GM12878 (cell line): ENCODE data around the gene OLFM2. TPM values are rescaled to one million over a fixed set of nuclear protein-coding genes. Genes with fewer than 3 reads are reported as not detected.

Experiments used
- ATAC-seq: fragments of 200-7000 bp; cut with Tn5 transposase; 3 replicates; pipeline ENCODE4 v1.9.1; 2020; ENCODE audit warnings: mild to moderate bottlenecking, moderate library complexity
- BruUV-seq: library from RNA; stranded (reverse); fragments of 400-500 nt; replicated peaks from 2 replicates; lab custom pipeline; 2021; lab: Mats Ljungman, UMichigan
- CTCF ChIA-PET: fragments of 300-600 bp; sonication (Branson Sonifier 250); formaldehyde crosslinking; extraction: SDS; loops from one replicate; lab custom pipeline; 2021; ENCODE audit warnings: inconsistent platforms; lab: Yijun Ruan, JAX
- POLR2A ChIA-PET: fragments of 350-600 bp; formaldehyde crosslinking; extraction: SDS; loops from one replicate; lab custom pipeline; 2021; ENCODE audit warnings: inconsistent platforms; lab: Charles Lee
- RAD21 ChIA-PET: fragments of 300-600 bp; sonication (Branson Sonifier 250); formaldehyde crosslinking; loops from one replicate; lab custom pipeline; 2023; ENCODE audit warnings: antibody characterized with exemption; ENCODE audit not compliant: unreplicated experiment; lab: Charles Lee
- SMC1A ChIA-PET: fragments of 300-600 bp; sonication (Branson Sonifier 250); formaldehyde crosslinking; loops from one replicate; lab custom pipeline; 2023; ENCODE audit not compliant: unreplicated experiment, uncharacterized antibody; lab: Charles Lee
- DNase-seq: peaks from one replicate; pipeline ENCODE4 v3.0.0-alpha.2; 2011; ENCODE audit warnings: low read depth, low spot score
- FAIRE-seq: peaks from 3 replicates; lab custom pipeline; 2011; peaks lifted over from hg19 to GRCh38; lab: Jason Lieb, UNC
- H2AFZ ChIP-seq: 2 replicates; pipeline ENCODE4 v1.6.0; 2011; ENCODE audit warnings: low read depth, low read length, control low read depth; ENCODE audit not compliant: control insufficient read depth
- H3K27ac ChIP-seq: 2 replicates; pipeline ENCODE4 v1.5.1; 2011; ENCODE audit warnings: control low read depth; ENCODE audit not compliant: control insufficient read depth, insufficient read depth
- H3K27me3 ChIP-seq, 2 experiments: replicated peaks in 1 of 2; 2 replicates each; pipeline versions ENCODE4 v1.6.0 to v1.6.1; 2011; ENCODE audit warnings: low read length in 1 of 2; ENCODE audit not compliant: control insufficient read depth in 2 of 2, insufficient read depth in 2 of 2
- H3K36me3 ChIP-seq, 2 experiments: 2 replicates each; pipeline ENCODE4 v1.5.1; 2011; ENCODE audit warnings: low read length in 1 of 2; ENCODE audit not compliant: control insufficient read depth in 2 of 2, insufficient read depth in 2 of 2
- H3K4me1 ChIP-seq: 2 replicates; pipeline ENCODE4 v1.6.1; 2011; ENCODE audit warnings: mild to moderate bottlenecking, low read length, moderate library complexity, mixed read lengths; ENCODE audit not compliant: control insufficient read depth, insufficient read depth
- H3K4me2 ChIP-seq: 2 replicates; pipeline ENCODE4 v1.6.0; 2011; ENCODE audit warnings: control low read depth; ENCODE audit not compliant: control insufficient read depth, insufficient read depth
- H3K4me3 ChIP-seq: fragments of 200-600 bp; sonication (generic); 2 replicates; pipeline ENCODE4 v1.5.1; 2016
- H3K79me2 ChIP-seq: 2 replicates; pipeline ENCODE4 v1.6.0; 2011; ENCODE audit warnings: low read length; ENCODE audit not compliant: control insufficient read depth, insufficient read depth
- H3K9ac ChIP-seq: 2 replicates; pipeline ENCODE4 v1.8.0; 2011; ENCODE audit warnings: low read length, control low read depth, mixed read lengths; ENCODE audit not compliant: control insufficient read depth, insufficient read depth
- H3K9me3 ChIP-seq: replicated peaks from 3 replicates; pipeline ENCODE4 v1.5.1; 2011; ENCODE audit warnings: mild to moderate bottlenecking, low read length; ENCODE audit not compliant: control insufficient read depth, insufficient read depth
- H4K20me1 ChIP-seq: 2 replicates; pipeline ENCODE4 v1.6.0; 2011; ENCODE audit not compliant: control insufficient read depth, insufficient read depth
- BHLHE40 ChIP-seq, 2 experiments: fragments of 450-650 bp in 1 of 2; IDR thresholded peaks; 2 replicates each; pipeline ENCODE4 v1.6.1; 2011 to 2017; ENCODE audit warnings: low read depth in 2 of 2, borderline replicate concordance in 1 of 2, improper control_type of control experiment in 1 of 2, low read length in 1 of 2, mild to moderate bottlenecking in 1 of 2
- GATAD2B ChIP-seq: fragments of 450-650 bp; conservative IDR thresholded peaks from 2 replicates; pipeline ENCODE4 v1.6.1; 2017; ENCODE audit warnings: low read depth, mild to moderate bottlenecking, moderate library complexity
- NR2C2 ChIP-seq: IDR thresholded peaks from 2 replicates; pipeline ENCODE4 v1.6.1; 2011; ENCODE audit warnings: borderline replicate concordance, low read depth; ENCODE audit not compliant: control insufficient read depth, insufficient read length
- POLR2A ChIP-seq: IDR thresholded peaks from 2 replicates; pipeline ENCODE4 v1.6.1; 2011; ENCODE audit warnings: low read depth, mild to moderate bottlenecking, low read length
- POLR2AphosphoS5 ChIP-seq: IDR thresholded peaks from 2 replicates; pipeline ENCODE4 v1.6.1; 2011; ENCODE audit warnings: mild to moderate bottlenecking, low read length, inconsistent platforms
- TBL1XR1 ChIP-seq: IDR thresholded peaks from 2 replicates; pipeline ENCODE4 v1.6.1; 2012; ENCODE audit warnings: low read depth, low read length, improper control_type of control experiment
- WGBS: methylation state at CpG from one replicate; pipeline ENCODE4 v1.1.6; 2016; ENCODE audit warnings: low lambda C conversion rate; ENCODE audit not compliant: insufficient replicate concordance, insufficient coverage; ENCODE audit errors: missing lambda C conversion rate; 5-methylcytosine and 5-hydroxymethylcytosine counted together
- in situ Hi-C: fragments of 300-500 bp; cut with MboI; formaldehyde crosslinking; loops from 9 replicates; pipeline ENCODE4 v1.14.3; 2018; ENCODE audit warnings: mixed read lengths
- intact Hi-C: fragments of 100-400 bp; cut with micrococcal nuclease; formaldehyde crosslinking; loops from one replicate; pipeline ENCODE4 v1.14.2; 2022; ENCODE audit not compliant: unreplicated experiment
- polyA plus RNA-seq, 11 experiments: library from polyadenylated mRNA; depleted of rRNA in 4 of 11; unstranded in 6 of 11; stranded (reverse) in 5 of 11; fragments of >200 nt; fragmentation: Nextera tagmentation in 4 of 11; fragmentation: Illumina TruSeq in 1 of 11; extraction: Ambion mirVana in 4 of 11; extraction: Trizol in 1 of 11; gene quantifications; 1 replicate in 1 of 11; 2 replicates in 10 of 11; pipeline versions ENCODE4 v1.2.1 to v1.2.3, GENCODE V29; 2011 to 2016; ENCODE audit warnings: inconsistent platforms in 2 of 11, missing spikeins in 2 of 11, low read depth in 1 of 11
- total RNA-seq, 4 experiments: library from RNA; depleted of rRNA in 3 of 4; stranded (reverse); fragments of >200 nt in 3 of 4; fragmentation: Illumina TruSeq in 1 of 4; extraction: Trizol in 1 of 4; gene quantifications; 2 replicates each; pipeline versions ENCODE4 v1.2.1 to v1.2.3, GENCODE V29; 2013 to 2021
- TF ChIP-seq, protein P1 (sequence below): IDR thresholded peaks from 2 replicates; pipeline ENCODE4 v1.6.1; 2012; ENCODE audit warnings: low read depth, low read length, improper control_type of control experiment
- TF ChIP-seq, protein P2 (sequence below): fragments of 450-650 bp; formaldehyde crosslinking; IDR thresholded peaks from 2 replicates; pipeline ENCODE4 v1.4.0; 2020; ENCODE audit warnings: mild to moderate bottlenecking, moderate library complexity
- TF ChIP-seq, protein P3 (sequence below): fragments of 450-650 bp; IDR thresholded peaks from 2 replicates; pipeline ENCODE4 v1.6.1; 2018; ENCODE audit warnings: borderline replicate concordance, mild to moderate bottlenecking; ENCODE audit not compliant: partially characterized antibody

The OLFM2 gene
- total and polyA plus RNA-seq, 10 of the 15 experiments (the other 5 are each of a cell fraction or from before 2014, with no cell fraction given) = 0.07 to 3.5 (median 0.27) TPM; not detected in 5

DNA sequence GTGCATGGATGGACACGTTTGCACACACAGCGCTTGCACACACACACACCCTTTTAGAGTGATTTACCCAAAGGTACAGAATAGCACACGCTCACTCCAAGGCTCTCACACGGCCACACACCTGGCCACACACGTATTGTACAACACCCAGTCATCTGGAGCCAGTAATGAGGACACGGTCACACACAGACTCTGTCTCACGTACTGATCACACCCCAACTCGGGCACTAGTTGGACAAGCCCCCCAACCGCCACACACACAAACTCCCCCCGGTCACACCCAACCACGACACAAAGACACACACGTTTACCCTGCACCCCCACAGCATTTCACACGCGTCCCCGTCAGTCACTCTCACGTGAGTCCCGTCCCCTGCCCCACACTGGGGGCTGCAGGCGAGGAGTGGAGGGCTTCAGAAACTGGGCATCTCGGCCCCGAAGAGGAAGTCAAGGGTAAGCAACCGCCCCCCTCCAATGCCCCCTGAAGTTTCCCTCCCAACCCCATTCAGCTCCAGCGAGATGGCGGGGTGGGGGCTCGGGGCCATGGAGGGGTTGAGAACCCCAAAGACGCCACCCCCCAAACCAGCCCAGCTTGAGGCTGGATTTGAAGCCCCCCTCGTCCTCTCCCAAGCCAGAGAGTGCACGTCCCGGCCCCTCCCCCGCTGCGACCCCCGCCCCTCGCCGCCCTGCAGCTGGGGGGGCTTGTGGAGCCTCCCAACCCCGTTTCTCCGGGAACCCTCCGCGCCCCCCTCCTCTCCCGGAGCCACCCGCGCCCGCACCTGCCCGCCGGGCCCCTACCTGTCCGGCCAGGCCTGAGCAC, 599 bp downstream of the OLFM2 start:
- Histone ChIP-seq H3K36me3 (no peaks in the 10 kb centered on the region), H3K9me3 (no peaks in the 10 kb centered on the region; the same call in 2 of the 3 replicates), H3K27me3 (no peaks in the 10 kb centered on the region), H3K9ac (no peak overlapping the region), H3K27ac (no peak overlapping the region), H3K4me1 (no peaks in the 10 kb centered on the region), H2AFZ (no peak overlapping the region), H4K20me1 (no peaks in the 10 kb centered on the region), H3K4me3 (no peak overlapping the region), H3K4me2 (no peak overlapping the region), H3K79me2 (no peaks in the 10 kb centered on the region)
- in situ Hi-C loops (loop anchor here (5.0 kb wide), 1 partner anchor 322 kb away; no protein-coding TSS in a partner anchor), intact Hi-C loops (loop anchor here (2.0 kb wide), 1 partner anchor 65 kb away; no protein-coding TSS in a partner anchor)
- FAIRE-seq = no peak
- ChIA-PET SMC1A (interaction anchor here (1.4 kb wide), 1 partner anchor 92 kb away, joined by 4 read pairs; no protein-coding TSS in a partner anchor), RAD21 (interaction anchor here (0.6 to 1.0 kb wide), 2 partner anchors 314 to 438 kb away, joined by 3 read pairs; no protein-coding TSS in a partner anchor), CTCF (interaction anchor here (0.6 to 1.5 kb wide), 4 partner anchors 29 to 339 kb away, joined by 3 to 9 read pairs (median 3); no protein-coding TSS in a partner anchor), POLR2A (no interaction called here)
- WGBS = 11% methylated on average over 22 of the region's 44 CpGs
- no peak for ATAC-seq
- no TSS peak for BruUV-seq
- DNase-seq = no peak
- TF ChIP-seq, protein P1, sequence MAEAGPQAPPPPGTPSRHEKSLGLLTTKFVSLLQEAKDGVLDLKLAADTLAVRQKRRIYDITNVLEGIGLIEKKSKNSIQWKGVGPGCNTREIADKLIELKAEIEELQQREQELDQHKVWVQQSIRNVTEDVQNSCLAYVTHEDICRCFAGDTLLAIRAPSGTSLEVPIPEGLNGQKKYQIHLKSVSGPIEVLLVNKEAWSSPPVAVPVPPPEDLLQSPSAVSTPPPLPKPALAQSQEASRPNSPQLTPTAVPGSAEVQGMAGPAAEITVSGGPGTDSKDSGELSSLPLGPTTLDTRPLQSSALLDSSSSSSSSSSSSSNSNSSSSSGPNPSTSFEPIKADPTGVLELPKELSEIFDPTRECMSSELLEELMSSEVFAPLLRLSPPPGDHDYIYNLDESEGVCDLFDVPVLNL = no peak
- TF ChIP-seq TBL1XR1 (no peak), BHLHE40 (IDR thresholded peaks at IDR 0.05; ENCODE audit: borderline replicate concordance in 1 of 2, low read depth in 2 of 2, low read length in 1 of 2) (peak; percentile 23 to 74; a peak in 3 of 4 replicates), NR2C2 (peak; percentile 30), GATAD2B (no peak), POLR2AphosphoS5 (no peak), POLR2A (no peak)
- TF ChIP-seq, protein P2, sequence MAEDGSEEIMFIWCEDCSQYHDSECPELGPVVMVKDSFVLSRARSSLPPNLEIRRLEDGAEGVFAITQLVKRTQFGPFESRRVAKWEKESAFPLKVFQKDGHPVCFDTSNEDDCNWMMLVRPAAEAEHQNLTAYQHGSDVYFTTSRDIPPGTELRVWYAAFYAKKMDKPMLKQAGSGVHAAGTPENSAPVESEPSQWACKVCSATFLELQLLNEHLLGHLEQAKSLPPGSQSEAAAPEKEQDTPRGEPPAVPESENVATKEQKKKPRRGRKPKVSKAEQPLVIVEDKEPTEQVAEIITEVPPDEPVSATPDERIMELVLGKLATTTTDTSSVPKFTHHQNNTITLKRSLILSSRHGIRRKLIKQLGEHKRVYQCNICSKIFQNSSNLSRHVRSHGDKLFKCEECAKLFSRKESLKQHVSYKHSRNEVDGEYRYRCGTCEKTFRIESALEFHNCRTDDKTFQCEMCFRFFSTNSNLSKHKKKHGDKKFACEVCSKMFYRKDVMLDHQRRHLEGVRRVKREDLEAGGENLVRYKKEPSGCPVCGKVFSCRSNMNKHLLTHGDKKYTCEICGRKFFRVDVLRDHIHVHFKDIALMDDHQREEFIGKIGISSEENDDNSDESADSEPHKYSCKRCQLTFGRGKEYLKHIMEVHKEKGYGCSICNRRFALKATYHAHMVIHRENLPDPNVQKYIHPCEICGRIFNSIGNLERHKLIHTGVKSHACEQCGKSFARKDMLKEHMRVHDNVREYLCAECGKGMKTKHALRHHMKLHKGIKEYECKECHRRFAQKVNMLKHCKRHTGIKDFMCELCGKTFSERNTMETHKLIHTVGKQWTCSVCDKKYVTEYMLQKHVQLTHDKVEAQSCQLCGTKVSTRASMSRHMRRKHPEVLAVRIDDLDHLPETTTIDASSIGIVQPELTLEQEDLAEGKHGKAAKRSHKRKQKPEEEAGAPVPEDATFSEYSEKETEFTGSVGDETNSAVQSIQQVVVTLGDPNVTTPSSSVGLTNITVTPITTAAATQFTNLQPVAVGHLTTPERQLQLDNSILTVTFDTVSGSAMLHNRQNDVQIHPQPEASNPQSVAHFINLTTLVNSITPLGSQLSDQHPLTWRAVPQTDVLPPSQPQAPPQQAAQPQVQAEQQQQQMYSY = no peak
- TF ChIP-seq, protein P3, sequence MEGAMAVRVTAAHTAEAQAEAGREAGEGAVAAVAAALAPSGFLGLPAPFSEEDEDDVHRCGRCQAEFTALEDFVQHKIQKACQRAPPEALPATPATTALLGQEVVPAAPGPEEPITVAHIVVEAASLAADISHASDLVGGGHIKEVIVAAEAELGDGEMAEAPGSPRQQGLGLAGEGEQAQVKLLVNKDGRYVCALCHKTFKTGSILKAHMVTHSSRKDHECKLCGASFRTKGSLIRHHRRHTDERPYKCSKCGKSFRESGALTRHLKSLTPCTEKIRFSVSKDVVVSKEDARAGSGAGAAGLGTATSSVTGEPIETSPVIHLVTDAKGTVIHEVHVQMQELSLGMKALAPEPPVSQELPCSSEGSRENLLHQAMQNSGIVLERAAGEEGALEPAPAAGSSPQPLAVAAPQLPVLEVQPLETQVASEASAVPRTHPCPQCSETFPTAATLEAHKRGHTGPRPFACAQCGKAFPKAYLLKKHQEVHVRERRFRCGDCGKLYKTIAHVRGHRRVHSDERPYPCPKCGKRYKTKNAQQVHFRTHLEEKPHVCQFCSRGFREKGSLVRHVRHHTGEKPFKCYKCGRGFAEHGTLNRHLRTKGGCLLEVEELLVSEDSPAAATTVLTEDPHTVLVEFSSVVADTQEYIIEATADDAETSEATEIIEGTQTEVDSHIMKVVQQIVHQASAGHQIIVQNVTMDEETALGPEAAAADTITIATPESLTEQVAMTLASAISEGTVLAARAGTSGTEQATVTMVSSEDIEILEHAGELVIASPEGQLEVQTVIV = no peak
